Regular cardiac myocyte (primary cell): Measurements from ENCODE around the gene TCERG1. TPM values are rescaled to one million over a fixed set of nuclear protein-coding genes. Genes with fewer than 3 reads are reported as not detected.

Experiments used
- total RNA-seq: library from RNA; depleted of rRNA; stranded (reverse); fragments of >200 nt; gene quantifications from 2 replicates; pipeline ENCODE4 v1.2.3, GENCODE V29; 2014

TCERG1 gene
- total RNA-seq, result 27.3 and 28.4 TPM in 2 replicates

GRCh38 chr5:146446861-146447733 is at the start of gene TCERG1:
TSS of gene TCERG1 (plus strand) at chr5:146447333. CDS start at chr5:146447350, 17 bp downstream.

GRCh38 chr5:146516151-146516475 is 69.0 kb downstream of the TCERG1 start, which contains the start of gene GPR151:
TSS of gene GPR151 (minus strand) at chr5:146516190. CDS start at chr5:146516113, 77 bp downstream.

Other genes starting within 250 kb of the TCERG1 start
- 21.1 and 25.1 TPM in 2 replicates for gene RBM27, start 243.7 kb upstream of the TCERG1 start, total RNA-seq
- under 0.01 TPM in 2 replicates for gene POU4F3, start 108.5 kb upstream of the TCERG1 start, total RNA-seq
- not detected in 2 replicates for gene GPR151, start 68.9 kb downstream of the TCERG1 start, total RNA-seq